ENCODE data around the gene IL17RA.
A peak's percentile ranks its signal among the peaks of the same experiment; 100 is the strongest.

Gene IL17RA

GRCh38 chr22:17159504-17159951 is 74.7 kb downstream of the IL17RA start:
- Histone ChIP-seq H3K9ac (ENCODE audit: low read depth, low read length, poor library complexity, severe bottlenecking) (peak overlapping the region; percentile 21), H3F3A (ENCODE audit: low read depth) (no peaks in the 10 kb centered on the region), H3K4me3 (ENCODE audit: low read length, poor library complexity, severe bottlenecking) (peak overlapping the region; percentile 78), H4K20me1 (ENCODE audit: insufficient read depth, low read length, poor library complexity, severe bottlenecking) (peaks cover 25% of the 10 kb centered on the region), H2AFZ (ENCODE audit: low read length) (peak overlapping the region; percentile 95), H3K4me2 (ENCODE audit: low read depth, low read length, poor library complexity, severe bottlenecking) (peak overlapping the region; percentile 52), H3K9me2 (replicated peaks; ENCODE audit: low read depth, low read length) (no peaks in the 10 kb centered on the region), H3K36me3 (ENCODE audit: insufficient read depth, low read length) (no peaks in the 10 kb centered on the region), H3K79me2 (ENCODE audit: insufficient read depth, low read length) (peaks cover 43% of the 10 kb centered on the region), H3K27me3 (ENCODE audit: insufficient read depth, low read length, poor library complexity, severe bottlenecking) (no peaks in the 10 kb centered on the region), H3K4me1 (ENCODE audit: insufficient read depth, low read length, poor library complexity, severe bottlenecking) (peaks cover 23% of the 10 kb centered on the region), H3K9me3 (ENCODE audit: insufficient read depth, low read depth, low read length) (no peaks in the 10 kb centered on the region)
- TF ChIP-seq EZH2phosphoT487 (IDR thresholded peaks at IDR 0.05; ENCODE audit: borderline replicate concordance) = no peak
- no peak for TF ChIP-seq CTCF (conservative IDR thresholded peaks at IDR 0.05; ENCODE audit: low read length)

- TF ChIP-seq EZH2phosphoT487 (IDR thresholded peaks at IDR 0.05; ENCODE audit: borderline replicate concordance) = no peak
- TF ChIP-seq CTCF (conservative IDR thresholded peaks at IDR 0.05; ENCODE audit: low read length) = no peak
- Histone ChIP-seq H2AFZ (ENCODE audit: low read length) (no peak overlapping the region), H3K4me1 (ENCODE audit: insufficient read depth, low read length, poor library complexity, severe bottlenecking) (peaks cover 6% of the 10 kb centered on the region), H3F3A (ENCODE audit: low read depth) (no peaks in the 10 kb centered on the region), H4K20me1 (ENCODE audit: insufficient read depth, low read length, poor library complexity, severe bottlenecking) (peaks cover 14% of the 10 kb centered on the region), H3K79me2 (ENCODE audit: insufficient read depth, low read length) (peaks cover 19% of the 10 kb centered on the region), H3K4me3 (ENCODE audit: low read length, poor library complexity, severe bottlenecking) (no peak overlapping the region), H3K4me2 (ENCODE audit: low read depth, low read length, poor library complexity, severe bottlenecking) (no peak overlapping the region), H3K36me3 (ENCODE audit: insufficient read depth, low read length) (no peaks in the 10 kb centered on the region), H3K9ac (ENCODE audit: low read depth, low read length, poor library complexity, severe bottlenecking) (no peak overlapping the region), H3K9me3 (ENCODE audit: insufficient read depth, low read depth, low read length) (no peaks in the 10 kb centered on the region), H3K9me2 (replicated peaks; ENCODE audit: low read depth, low read length) (no peaks in the 10 kb centered on the region), H3K27me3 (ENCODE audit: insufficient read depth, low read length, poor library complexity, severe bottlenecking) (no peaks in the 10 kb centered on the region)
Observed at GRCh38 chr22:17161991-17162390, 77.2 kb downstream of the IL17RA start.

- H3K9ac ChIP-seq (ENCODE audit: low read depth, low read length, poor library complexity, severe bottlenecking) = no peak overlapping the region
- H2AFZ ChIP-seq (ENCODE audit: low read length) = no peak overlapping the region
- peaks cover 7% of the 10 kb centered on the region for H4K20me1 ChIP-seq (ENCODE audit: insufficient read depth, low read length, poor library complexity, severe bottlenecking)
- no peak overlapping the region for H3K4me3 ChIP-seq (ENCODE audit: low read length, poor library complexity, severe bottlenecking)
- no peaks in the 10 kb centered on the region for H3K36me3 ChIP-seq (ENCODE audit: insufficient read depth, low read length)
- no peaks in the 10 kb centered on the region for H3F3A ChIP-seq (ENCODE audit: low read depth)
- peaks cover 11% of the 10 kb centered on the region for H3K79me2 ChIP-seq (ENCODE audit: insufficient read depth, low read length)
- TF ChIP-seq EZH2phosphoT487 (IDR thresholded peaks at IDR 0.05; ENCODE audit: borderline replicate concordance) (no peak), CTCF (conservative IDR thresholded peaks at IDR 0.05; ENCODE audit: low read length) (no peak)
- H3K4me1 ChIP-seq (ENCODE audit: insufficient read depth, low read length, poor library complexity, severe bottlenecking) = peaks cover 2% of the 10 kb centered on the region
- H3K9me3 ChIP-seq (ENCODE audit: insufficient read depth, low read depth, low read length) = no peaks in the 10 kb centered on the region
- no peaks in the 10 kb centered on the region for H3K9me2 ChIP-seq (replicated peaks; ENCODE audit: low read depth, low read length)
- H3K4me2 ChIP-seq (ENCODE audit: low read depth, low read length, poor library complexity, severe bottlenecking) = no peak overlapping the region
- H3K27me3 ChIP-seq (ENCODE audit: insufficient read depth, low read length, poor library complexity, severe bottlenecking) = no peaks in the 10 kb centered on the region
Observed at GRCh38 chr22:17162731-17163130, 77.9 kb downstream of the IL17RA start.
